Measurements from ENCODE around the gene NAA20.

The NAA20 gene

GRCh38 chr20:20005342-20005741, 11.8 kb upstream of the NAA20 start:
- no peak for TF ChIP-seq CTCF (IDR thresholded peaks at IDR 0.05; ENCODE audit: insufficient read depth, low read depth, low read length, missing control alignments)
- no peak overlapping the region for H3K4me3 ChIP-seq (ENCODE audit: low read depth, low read length)
- DNase-seq (ENCODE audit: low read depth) = no peak

DNA sequence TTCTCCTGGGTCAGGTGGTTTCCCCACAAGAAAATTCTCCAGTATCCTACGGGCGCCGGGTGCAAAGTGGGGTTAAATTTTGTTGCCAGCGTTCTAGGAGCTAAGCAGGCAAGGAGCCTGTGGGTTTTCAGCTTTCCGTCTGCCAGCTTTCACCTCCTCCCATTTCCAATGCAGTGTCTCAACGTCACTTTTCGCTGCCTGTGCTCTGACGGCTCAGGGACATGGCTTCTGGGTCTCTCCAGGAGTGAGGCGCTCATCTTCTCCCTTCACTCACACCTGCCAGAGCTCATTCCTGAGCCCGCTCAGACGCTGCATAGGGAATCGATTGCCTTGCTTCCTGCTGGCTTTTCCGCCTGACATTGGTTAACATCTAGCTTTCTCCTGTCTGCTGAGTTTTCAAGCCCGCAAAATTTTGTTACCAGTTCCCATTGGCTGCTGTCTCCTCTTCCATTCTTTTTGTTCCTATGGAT, 7.3 kb upstream of the NAA20 start:
- no peak for DNase-seq (ENCODE audit: low read depth)
- H3K4me3 ChIP-seq (ENCODE audit: low read depth, low read length) = no peak overlapping the region
- no peak for TF ChIP-seq CTCF (IDR thresholded peaks at IDR 0.05; ENCODE audit: insufficient read depth, low read depth, low read length, missing control alignments)

DNA sequence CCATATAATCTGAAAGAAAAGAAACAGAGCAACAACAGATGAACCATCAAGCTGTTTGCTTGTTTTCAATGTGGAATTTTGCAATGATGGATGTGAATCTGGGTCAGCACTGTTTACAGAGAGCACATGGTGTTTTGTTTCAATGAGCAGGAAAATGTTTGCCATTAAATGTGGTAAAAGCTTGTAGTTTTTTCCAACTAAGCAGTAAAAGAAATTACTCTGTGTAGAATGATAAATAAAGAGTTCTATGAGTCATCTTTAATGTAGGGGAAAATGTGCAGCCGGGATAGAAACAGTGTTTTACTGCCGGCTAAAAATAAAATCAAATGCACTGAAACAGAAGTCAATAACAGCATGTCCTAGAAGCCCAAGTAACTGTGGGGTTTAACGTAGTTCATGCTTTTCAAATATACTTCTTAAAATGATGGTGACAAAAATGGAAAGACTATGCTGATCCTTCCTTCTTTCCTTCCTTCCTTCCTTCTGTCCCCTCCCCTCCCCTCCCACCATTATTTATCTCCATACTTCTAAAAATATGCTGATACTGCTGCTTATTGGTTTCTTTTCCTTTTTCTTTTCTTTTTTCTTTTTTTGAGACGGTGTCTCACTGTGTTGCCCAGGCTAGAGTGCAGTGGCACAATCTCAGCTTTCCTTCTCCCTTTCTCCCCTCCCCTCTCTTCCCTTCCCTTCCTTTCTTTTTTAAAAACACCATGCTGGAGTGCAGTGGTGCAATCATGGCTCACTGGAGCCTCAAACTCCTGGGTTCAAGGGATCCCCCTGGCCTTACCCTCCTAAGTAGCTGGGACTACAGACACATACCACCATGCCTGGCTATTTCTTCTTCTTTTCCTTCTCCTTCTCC, 6.3 kb upstream of the NAA20 start:
- DNase-seq (ENCODE audit: low read depth) = no peak
- no peak overlapping the region for H3K4me3 ChIP-seq (ENCODE audit: low read depth, low read length)
- no peak for TF ChIP-seq CTCF (IDR thresholded peaks at IDR 0.05; ENCODE audit: insufficient read depth, low read depth, low read length, missing control alignments)

DNA sequence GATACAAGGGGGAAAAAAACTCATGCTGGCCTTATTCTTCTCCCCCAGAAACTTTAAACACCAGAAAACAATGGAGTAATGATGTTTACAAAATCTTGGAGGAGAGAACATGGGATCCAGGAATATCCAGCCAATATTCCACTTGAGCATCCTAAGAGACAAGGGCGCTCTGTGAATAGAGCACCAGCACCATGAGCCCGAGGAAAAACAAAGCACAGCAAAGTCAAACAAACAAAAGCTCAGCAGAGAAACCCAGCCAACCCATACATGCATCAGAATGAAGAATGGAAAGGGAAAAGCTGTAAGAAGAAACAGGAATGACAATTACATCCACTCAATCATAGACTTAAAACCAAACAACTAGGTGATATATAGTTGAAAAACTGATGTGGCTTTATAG, 4.6 kb upstream of the NAA20 start:
- no peak for DNase-seq (ENCODE audit: low read depth)
- TF ChIP-seq CTCF (IDR thresholded peaks at IDR 0.05; ENCODE audit: insufficient read depth, low read depth, low read length, missing control alignments) = no peak
- H3K4me3 ChIP-seq (ENCODE audit: low read depth, low read length) = no peak overlapping the region

GRCh38 chr20:20014659-20015058, 2.5 kb upstream of the NAA20 start:
- H3K4me3 ChIP-seq (ENCODE audit: low read depth, low read length) = no peak overlapping the region
- no peak for TF ChIP-seq CTCF (IDR thresholded peaks at IDR 0.05; ENCODE audit: insufficient read depth, low read depth, low read length, missing control alignments)
- no peak for DNase-seq (ENCODE audit: low read depth)

- peak overlapping the region; percentile 78 for H3K4me3 ChIP-seq (ENCODE audit: low read depth, low read length)
- peak; percentile 21 for DNase-seq (ENCODE audit: low read depth)
- no peak for TF ChIP-seq CTCF (IDR thresholded peaks at IDR 0.05; ENCODE audit: insufficient read depth, low read depth, low read length, missing control alignments)
These were observed 653 bp downstream of the NAA20 start for GRCh38 chr20:20017844-20018185.

DNA sequence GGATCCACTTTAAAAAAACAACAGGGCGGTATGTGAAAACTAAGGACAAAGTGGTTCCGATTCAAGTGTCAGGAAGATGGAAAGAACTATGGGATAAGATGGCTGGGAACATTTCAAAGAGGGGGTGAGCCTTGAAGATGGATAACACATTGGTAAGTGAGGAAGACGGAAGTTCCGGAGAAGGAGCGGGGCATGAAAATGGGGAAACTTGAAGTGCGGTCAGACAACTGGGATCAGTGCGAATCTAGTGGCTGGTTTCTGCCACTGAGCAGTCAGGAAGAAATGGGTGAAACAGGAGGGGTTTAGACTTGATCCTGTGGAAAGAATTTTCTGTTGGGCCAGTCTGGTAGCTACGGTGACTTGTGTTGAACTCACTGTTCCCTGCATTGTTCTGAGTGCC, 1.2 kb downstream of the NAA20 start:
- no peak for TF ChIP-seq CTCF (IDR thresholded peaks at IDR 0.05; ENCODE audit: insufficient read depth, low read depth, low read length, missing control alignments)
- peak overlapping the region; percentile 78 for H3K4me3 ChIP-seq (ENCODE audit: low read depth, low read length)
- no peak for DNase-seq (ENCODE audit: low read depth)
